Thymus (tissue), 11 donors: ENCODE results near the gene DENND2D. TPM values are rescaled to one million over a fixed set of nuclear protein-coding genes. Genes with fewer than 3 reads are reported as not detected.

ENCODE experiments used
- DNase-seq, 9 donors: peaks; one replicate each; pipeline ENCODE4 v3.0.0-alpha.2; 2013; ENCODE audit warnings: low spot score in 9 of 9, low read depth in 6 of 9, missing footprints in 1 of 9
- H3K27ac ChIP-seq, 2 donors: one replicate each; pipeline ENCODE4 v1.5.1; 2013; ENCODE audit warnings: control low read depth in 1 of 2, low read depth in 1 of 2, low read length in 1 of 2, mild to moderate bottlenecking in 1 of 2, moderate library complexity in 1 of 2
- H3K27me3 ChIP-seq, 2 donors: one replicate each; pipeline ENCODE4 v1.5.1; 2013; ENCODE audit warnings: low read length in 1 of 2; ENCODE audit not compliant: control insufficient read depth in 2 of 2, insufficient read depth in 1 of 2
- H3K36me3 ChIP-seq, 2 donors: one replicate each; pipeline ENCODE4 v1.5.1; 2013; ENCODE audit warnings: low read length in 1 of 2, mild to moderate bottlenecking in 1 of 2, moderate library complexity in 1 of 2; ENCODE audit not compliant: control insufficient read depth in 2 of 2, insufficient read depth in 2 of 2
- H3K4me1 ChIP-seq, 2 donors: one replicate each; pipeline ENCODE4 v1.5.1; 2013; ENCODE audit warnings: low read length in 2 of 2; ENCODE audit not compliant: control insufficient read depth in 2 of 2, insufficient read depth in 2 of 2
- H3K4me3 ChIP-seq, 2 donors: one replicate each; pipeline ENCODE4 v1.5.1; 2013; ENCODE audit warnings: low read length in 2 of 2, control low read depth in 1 of 2, mild to moderate bottlenecking in 1 of 2
- H3K9me3 ChIP-seq, 2 donors: one replicate each; pipeline ENCODE4 v1.5.1; 2013; ENCODE audit warnings: low read length in 1 of 2, mild to moderate bottlenecking in 1 of 2; ENCODE audit not compliant: control insufficient read depth in 2 of 2, insufficient read depth in 1 of 2
- WGBS: extraction: QIAGEN DNeasy Blood & Tissue Kit; methylation state at CpG from one replicate; pipeline ENCODE4 v1.1.7; 2013; 5-methylcytosine and 5-hydroxymethylcytosine counted together
- polyA plus RNA-seq: library from polyadenylated mRNA; stranded (reverse); fragments of 200-250 nt; gene quantifications from one replicate; pipeline ENCODE4 v1.2.3, GENCODE V29; 2013
- total RNA-seq: library from RNA; stranded (reverse); fragments of 120-200 nt; gene quantifications from one replicate; pipeline ENCODE4 v1.2.4, GENCODE V29; 2013
- donor health status: healthy.

Gene DENND2D
- total and polyA plus RNA-seq, 2 donors, result 106 to 134 TPM

DNA sequence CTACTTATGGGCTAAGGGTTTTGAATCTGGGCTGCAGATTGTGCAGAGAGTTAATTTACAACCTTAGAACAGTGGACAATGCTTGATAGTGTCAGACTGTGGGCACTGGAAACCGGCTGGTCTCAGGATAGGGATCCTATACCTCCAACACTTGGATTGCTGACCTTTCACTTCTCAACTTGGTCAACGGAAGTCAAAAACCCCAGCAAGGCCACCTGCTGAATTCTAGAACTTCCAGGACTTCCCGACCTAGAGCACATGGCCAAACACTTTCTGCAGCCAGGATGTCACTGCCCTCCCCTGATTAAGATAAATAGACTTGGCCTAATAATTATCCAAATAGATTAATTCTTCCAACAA lies 336 bp upstream of the DENND2D start:
- Histone ChIP-seq H3K9me3 (no peaks in the 10 kb centered on the region), H3K4me3 (peak overlapping the region; percentile 37 to 43), H3K27ac (peak overlapping the region; percentile 85 to 86), H3K36me3 (peaks cover 14 to 26% of the 10 kb centered on the region in 2 donors), H3K27me3 (no peaks in the 10 kb centered on the region), H3K4me1 (peaks cover 53 to 81% of the 10 kb centered on the region in 2 donors)
- 94% methylated on average over 3 of the region's 3 CpGs for WGBS
- no peak for DNase-seq

DNA sequence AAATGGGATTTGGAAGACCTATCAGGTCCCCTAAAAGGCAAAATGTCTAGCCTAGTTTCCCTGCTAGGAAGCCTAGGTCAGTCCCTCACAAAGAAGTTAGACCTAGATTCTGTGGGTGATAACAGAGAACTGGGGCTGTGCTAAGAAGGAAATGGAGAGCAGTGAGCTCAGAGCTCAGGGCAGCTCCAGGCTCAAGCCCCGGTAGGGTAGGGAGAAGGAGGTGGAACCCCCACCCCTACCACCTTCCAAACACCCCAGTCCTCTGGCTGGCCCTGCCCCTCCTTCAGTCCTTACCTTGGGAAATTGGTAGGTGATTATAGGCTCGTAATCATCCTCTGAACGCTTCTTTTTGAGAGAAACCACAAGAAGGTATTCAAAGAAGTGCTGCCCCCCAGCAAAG lies 1.1 kb downstream of the DENND2D start:
- Histone ChIP-seq H3K36me3 (peaks cover 25 to 39% of the 10 kb centered on the region in 2 donors), H3K4me1 (peaks cover 44 to 81% of the 10 kb centered on the region in 2 donors)

DNA sequence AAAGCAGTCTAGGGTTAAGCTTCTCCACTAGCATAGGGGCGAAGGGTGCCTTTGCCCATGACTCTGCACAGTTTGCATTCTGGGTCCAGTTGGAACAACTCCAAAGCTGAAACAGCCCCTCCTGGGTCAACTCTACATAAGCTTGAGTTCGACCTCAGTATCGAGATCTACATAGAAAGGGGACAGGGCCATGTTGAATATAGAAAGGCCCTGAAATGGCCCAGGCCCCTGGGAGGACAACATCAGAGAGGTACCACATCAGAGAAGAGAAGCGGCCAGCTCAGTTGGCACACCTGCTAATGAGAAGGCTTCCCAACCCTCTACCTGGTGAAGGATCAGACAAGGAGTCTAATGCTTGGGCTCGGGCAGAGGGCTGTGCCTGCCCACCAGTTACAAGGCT lies 1.6 kb downstream of the DENND2D start:
- Histone ChIP-seq H3K4me3 (peak overlapping the region; percentile 37 to 43), H3K27me3 (no peaks in the 10 kb centered on the region), H3K36me3 (peaks cover 30 to 44% of the 10 kb centered on the region in 2 donors), H3K9me3 (no peaks in the 10 kb centered on the region), H3K4me1 (peaks cover 44 to 85% of the 10 kb centered on the region in 2 donors), H3K27ac (peak overlapping the region; percentile 85 to 86)
- WGBS, result 80% methylated on average over 5 of the region's 5 CpGs
- no peak for DNase-seq

More for the DNA sequence above, 1.1 kb downstream of the DENND2D start:
- Histone ChIP-seq H3K4me3 (peak overlapping the region; percentile 37 to 43), H3K27me3 (no peaks in the 10 kb centered on the region), H3K9me3 (no peaks in the 10 kb centered on the region), H3K27ac (peak overlapping the region; percentile 85 to 86)
- WGBS, result 30% methylated on average over 3 of the region's 3 CpGs
- peak in 1 of 9 donors; percentile 50 for DNase-seq

DNA sequence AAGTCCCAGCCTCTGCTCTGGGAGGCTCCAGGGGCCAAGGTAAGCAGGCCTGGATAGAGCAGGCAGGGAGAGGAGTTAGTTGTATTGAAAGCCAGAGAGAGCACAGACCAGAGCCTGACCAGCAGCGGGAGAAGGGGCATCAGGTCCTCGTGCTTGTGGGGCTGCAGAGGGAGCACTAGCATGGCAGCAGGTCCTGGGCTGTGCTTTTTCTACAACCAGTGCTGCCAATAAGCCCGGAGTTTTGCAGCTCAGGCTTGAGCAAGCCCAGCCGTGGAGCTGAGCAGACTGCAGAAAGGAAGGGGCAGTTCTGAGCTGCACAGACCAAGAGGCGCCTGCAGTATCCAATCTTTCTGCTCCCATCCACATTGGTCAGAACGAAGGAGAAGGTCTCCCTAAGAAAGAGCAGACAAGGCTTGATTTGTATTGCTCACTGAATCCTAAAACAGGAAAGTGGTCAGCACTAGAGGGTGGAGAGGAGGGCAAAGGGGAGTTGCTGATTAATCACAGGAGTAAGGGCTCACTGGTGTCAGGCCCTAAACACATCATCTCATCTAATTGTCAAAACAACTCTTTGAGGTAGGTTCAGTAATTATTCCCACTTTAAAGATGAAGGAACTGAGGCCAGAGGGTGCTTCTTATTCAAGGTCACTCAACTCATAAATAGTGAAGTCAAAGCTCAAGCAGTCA lies 2.7 kb downstream of the DENND2D start:
- Histone ChIP-seq H3K9me3 (no peaks in the 10 kb centered on the region), H3K4me3 (peak overlapping the region; percentile 37 to 43), H3K27ac (peak overlapping the region in 1 of 2 donors; percentile 85), H3K27me3 (no peaks in the 10 kb centered on the region), H3K36me3 (peaks cover 32 to 49% of the 10 kb centered on the region in 2 donors), H3K4me1 (peaks cover 35 to 81% of the 10 kb centered on the region in 2 donors)
- WGBS, result 76% methylated on average over 6 of the region's 6 CpGs
- peak in 1 of 9 donors; percentile 71 for DNase-seq

DNA sequence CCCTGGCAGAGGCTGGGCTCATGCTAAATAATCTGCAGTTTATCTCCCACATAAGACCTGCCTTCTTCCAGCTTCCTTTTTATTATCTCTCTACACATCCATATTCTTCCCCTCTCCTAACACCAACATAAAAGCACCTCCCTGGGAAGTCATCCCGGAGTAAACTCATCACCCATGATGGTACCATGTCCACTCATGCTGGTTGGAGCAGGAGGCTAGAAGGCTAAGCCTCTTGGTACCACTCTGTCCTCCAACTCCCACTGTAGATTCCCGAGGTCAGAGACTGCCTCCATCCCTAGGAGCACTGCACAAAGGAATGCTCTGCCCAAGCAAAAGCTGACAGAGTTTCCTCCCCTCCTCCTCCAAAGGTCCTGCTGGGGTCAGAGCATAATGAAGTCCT lies 4.2 kb downstream of the DENND2D start:
- H3K36me3 ChIP-seq, result peaks cover 45 to 64% of the 10 kb centered on the region in 2 donors
- H3K27ac ChIP-seq, result no peak overlapping the region
- H3K27me3 ChIP-seq, result no peaks in the 10 kb centered on the region
- peak overlapping the region in 1 of 2 donors; percentile 43 for H3K4me3 ChIP-seq
- WGBS, result over 99% methylated on average over 2 of the region's 2 CpGs
- H3K4me1 ChIP-seq, result peaks cover 24 to 79% of the 10 kb centered on the region in 2 donors
- no peak for DNase-seq
- no peaks in the 10 kb centered on the region for H3K9me3 ChIP-seq

DNA sequence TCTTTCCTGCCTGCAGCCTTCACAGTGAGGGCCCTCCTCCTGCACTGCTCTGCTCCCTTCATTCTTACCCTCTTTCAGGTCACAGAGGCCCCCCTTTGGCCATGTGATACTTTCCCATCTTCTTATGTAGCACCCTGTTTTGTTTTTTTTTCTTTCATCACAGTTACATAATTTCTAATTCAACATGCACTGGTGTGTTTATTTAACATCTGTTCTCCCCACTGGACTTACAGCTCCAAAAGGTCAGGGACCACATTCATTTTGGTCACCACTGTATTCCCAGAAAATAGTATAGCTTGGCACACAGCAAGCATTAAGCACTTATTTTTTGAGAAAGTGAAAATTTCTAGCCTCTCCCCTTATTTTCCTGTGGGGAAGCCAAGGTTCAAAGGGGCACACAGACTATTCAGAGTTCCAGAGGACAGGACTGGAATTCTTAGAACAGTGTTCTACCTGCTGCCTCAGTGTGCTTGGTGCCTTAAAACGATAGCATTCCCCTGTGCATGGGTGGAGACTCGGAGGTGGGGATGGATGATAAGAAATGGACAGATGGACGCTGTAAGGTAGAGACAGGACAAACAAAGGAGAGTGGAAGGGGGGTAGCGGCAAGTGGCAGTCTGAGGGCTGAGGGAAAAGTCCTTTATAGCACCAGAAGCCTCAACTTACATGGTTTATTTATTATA lies 5.3 kb downstream of the DENND2D start:
- Histone ChIP-seq H3K27ac (no peak overlapping the region), H3K4me3 (no peak overlapping the region), H3K9me3 (no peaks in the 10 kb centered on the region), H3K36me3 (peaks cover 51 to 75% of the 10 kb centered on the region in 2 donors), H3K4me1 (peaks cover 20 to 68% of the 10 kb centered on the region in 2 donors), H3K27me3 (no peaks in the 10 kb centered on the region)
- DNase-seq, result no peak
- 82% methylated on average over 4 of the region's 4 CpGs for WGBS

DNA sequence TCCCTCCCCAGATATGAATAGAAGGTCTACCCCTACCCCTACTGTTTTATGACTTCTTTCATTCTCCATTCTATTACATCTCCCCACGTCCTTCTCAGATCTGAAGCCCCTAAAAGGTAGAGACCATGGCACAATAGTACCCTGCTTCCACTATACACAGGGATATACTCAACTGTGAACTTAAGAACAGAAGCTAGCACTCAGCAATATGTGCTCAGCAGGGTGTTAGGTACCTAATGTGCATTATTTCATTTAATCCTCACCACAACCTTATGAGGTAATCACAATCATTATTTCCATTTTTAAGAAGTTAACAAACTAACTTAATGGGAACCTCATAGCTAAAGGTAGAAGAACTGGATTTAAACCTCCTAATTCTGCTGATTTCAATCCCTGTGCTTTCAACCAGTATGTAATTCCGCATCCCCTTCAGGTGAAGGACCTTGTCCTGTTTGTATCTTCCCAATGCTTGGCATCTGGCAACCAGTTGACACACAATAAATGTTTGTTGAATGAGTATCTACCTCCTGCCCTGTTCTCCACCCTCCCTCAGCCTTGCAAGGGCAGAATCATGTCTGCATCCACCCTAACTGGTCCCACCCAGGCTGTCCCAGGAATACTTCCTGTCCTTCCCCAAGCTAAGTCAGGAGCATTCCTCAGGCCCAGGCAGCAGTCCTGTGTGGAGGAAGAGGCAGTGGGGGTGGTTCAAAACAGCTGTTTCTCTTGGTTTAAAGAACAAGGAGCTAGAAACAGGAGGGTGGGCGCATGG lies 6.5 kb downstream of the DENND2D start:
- WGBS, result 97% methylated on average over 3 of the region's 3 CpGs
- no peaks in the 10 kb centered on the region for H3K9me3 ChIP-seq
- H3K27ac ChIP-seq, result peak overlapping the region in 1 of 2 donors; percentile 67
- peaks cover 56 to 86% of the 10 kb centered on the region in 2 donors for H3K36me3 ChIP-seq
- no peak for DNase-seq
- no peaks in the 10 kb centered on the region for H3K27me3 ChIP-seq
- peaks cover 9 to 56% of the 10 kb centered on the region in 2 donors for H3K4me1 ChIP-seq
- no peak overlapping the region for H3K4me3 ChIP-seq

DNA sequence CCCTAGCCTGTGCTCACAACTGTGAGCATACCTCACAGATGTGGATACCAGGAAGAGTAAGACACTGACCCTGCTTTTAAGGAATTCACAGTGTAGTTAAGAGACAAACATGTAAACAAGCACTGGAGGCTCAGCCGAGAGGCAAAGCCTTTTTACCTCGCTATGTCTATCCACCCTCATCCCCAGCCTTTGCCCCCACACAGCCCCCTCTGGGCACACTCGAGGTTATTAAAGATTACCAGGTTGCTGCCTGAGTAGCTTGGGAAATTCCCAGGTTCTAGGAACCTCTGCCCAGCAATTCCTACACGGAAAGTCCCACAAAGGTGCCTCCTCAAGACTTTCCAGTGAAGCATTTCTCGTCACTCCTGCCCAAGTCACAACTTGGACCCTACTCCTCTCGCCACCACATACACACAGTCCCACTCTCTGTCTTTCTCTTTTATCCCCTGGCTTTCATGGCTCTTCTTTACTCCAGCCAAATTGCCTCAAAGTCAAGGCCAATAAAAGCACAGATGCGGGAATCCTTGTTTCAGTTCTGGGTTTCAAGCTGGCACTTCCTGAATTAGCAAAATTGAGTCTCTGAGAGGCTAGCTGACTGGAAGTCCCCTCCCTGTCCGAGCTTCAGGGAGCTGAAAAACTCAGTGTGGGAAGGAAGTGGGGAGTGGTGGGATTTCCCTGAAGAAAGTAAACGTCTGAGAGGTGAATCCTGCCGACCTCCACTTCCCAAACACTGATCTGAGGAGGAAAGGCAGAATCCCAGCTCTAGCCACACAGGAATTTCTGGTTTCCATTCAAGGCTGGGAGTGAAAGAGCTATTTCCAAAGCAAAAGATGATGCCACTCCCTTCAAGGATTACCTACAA lies 7.6 kb downstream of the DENND2D start:
- H3K9me3 ChIP-seq, result no peaks in the 10 kb centered on the region
- WGBS, result 71% methylated on average over 10 of the region's 10 CpGs
- H3K4me1 ChIP-seq, result peaks cover 4 to 46% of the 10 kb centered on the region in 2 donors
- peak overlapping the region; percentile 19 to 67 for H3K27ac ChIP-seq
- H3K27me3 ChIP-seq, result no peaks in the 10 kb centered on the region
- DNase-seq, result peak in 1 of 9 donors; percentile 39
- H3K4me3 ChIP-seq, result no peak overlapping the region
- H3K36me3 ChIP-seq, result peaks cover 65 to 91% of the 10 kb centered on the region in 2 donors
